Ovary (tissue), 3 donors: ENCODE results near the gene COL27A1.

Experiments
- EP300 ChIP-seq: sonication (generic); formaldehyde crosslinking; IDR thresholded peaks from one replicate; pipeline ENCODE4 v1.6.1; 2017; ENCODE audit warnings: antibody characterized with exemption
- POLR2A ChIP-seq: fragments of 450-650 bp; IDR thresholded peaks from one replicate; pipeline ENCODE4 v1.6.1; 2017; ENCODE audit warnings: antibody characterized with exemption, mild to moderate bottlenecking, moderate library complexity
- TF ChIP-seq, protein P1 (sequence below), 3 donors: fragments of 450-650 bp in 2 of 3; fragments of 200-600 bp in 1 of 3; IDR thresholded peaks; one replicate each; pipeline versions ENCODE4 v1.5.1 to v1.8.0; 2016 to 2022; ENCODE audit warnings: antibody characterized with exemption in 3 of 3, mild to moderate bottlenecking in 1 of 3
- donor health status: DM: no; HTN: no; CAD: no.

DNA sequence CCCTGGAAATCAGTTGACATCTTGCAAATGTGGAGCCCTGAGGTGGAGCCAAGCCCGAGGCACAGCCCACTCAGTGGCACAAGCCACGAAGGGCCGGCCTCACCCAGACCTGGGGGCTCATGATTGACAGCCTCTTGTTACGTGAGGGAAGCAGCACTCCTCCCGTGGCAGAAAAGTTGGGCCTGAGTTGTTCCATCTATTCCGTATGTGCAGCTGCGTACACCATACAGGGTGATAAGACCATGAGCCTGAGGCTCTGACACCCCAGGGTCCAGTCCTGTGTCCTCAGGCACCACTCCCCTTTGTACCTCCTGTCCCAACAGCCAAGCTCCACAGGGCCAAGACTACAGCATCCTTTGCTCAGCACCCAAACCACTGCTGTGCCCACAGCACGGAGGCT is 172.4 kb downstream of the COL27A1 start:
- TF ChIP-seq, protein P1, sequence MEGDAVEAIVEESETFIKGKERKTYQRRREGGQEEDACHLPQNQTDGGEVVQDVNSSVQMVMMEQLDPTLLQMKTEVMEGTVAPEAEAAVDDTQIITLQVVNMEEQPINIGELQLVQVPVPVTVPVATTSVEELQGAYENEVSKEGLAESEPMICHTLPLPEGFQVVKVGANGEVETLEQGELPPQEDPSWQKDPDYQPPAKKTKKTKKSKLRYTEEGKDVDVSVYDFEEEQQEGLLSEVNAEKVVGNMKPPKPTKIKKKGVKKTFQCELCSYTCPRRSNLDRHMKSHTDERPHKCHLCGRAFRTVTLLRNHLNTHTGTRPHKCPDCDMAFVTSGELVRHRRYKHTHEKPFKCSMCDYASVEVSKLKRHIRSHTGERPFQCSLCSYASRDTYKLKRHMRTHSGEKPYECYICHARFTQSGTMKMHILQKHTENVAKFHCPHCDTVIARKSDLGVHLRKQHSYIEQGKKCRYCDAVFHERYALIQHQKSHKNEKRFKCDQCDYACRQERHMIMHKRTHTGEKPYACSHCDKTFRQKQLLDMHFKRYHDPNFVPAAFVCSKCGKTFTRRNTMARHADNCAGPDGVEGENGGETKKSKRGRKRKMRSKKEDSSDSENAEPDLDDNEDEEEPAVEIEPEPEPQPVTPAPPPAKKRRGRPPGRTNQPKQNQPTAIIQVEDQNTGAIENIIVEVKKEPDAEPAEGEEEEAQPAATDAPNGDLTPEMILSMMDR (IDR thresholded peaks at IDR 0.05) = no peak
- TF ChIP-seq POLR2A = no peak
- TF ChIP-seq EP300 = no peak
